Measurements from ENCODE around the gene CCDC93.
A peak's percentile ranks its signal among the peaks of the same experiment; 100 is the strongest.

The CCDC93 gene

DNA sequence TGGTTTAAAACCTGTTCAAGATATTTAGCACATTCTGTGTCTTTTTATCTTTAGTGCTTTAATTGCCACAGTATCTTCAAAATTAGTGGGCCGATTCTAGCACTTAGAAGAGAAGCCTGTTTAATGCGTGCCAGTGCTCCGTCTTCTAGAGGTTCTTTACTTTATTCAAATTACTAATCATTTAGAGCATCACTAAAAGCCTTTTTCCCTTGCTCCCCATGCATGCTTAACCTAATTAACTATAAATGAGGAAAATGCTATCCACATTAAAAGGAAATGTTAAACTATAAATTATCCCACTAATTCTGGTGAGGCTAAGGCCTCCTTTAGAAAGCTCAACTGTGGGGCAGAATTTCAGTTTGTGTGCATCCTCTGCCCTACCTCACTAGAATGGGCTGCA is 42.9 kb upstream of the CCDC93 start:
- in situ Hi-C loops (cut with MboI; ENCODE audit: low sequenced_read_pairs, unreplicated experiment) = no loop called here

DNA sequence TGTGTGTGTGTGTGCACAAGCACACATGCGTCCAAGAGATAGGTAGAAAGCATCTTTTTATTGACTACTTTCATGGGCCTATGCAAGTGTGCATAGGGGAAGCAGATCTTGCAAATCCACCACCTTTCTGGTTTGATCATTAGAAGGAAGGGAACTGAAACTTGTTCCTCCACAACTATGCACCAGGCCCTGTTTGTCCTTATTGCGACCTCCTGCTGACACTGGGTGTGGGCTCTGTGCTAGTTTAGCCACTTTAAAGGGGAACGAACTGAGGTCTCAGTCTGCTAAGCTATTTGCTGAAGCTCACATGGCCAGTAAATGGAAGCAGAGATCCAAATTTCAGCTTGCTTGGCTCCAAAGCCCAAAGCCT is 42.3 kb upstream of the CCDC93 start:
- in situ Hi-C loops (cut with MboI; ENCODE audit: low sequenced_read_pairs, unreplicated experiment) = no loop called here
- TF ChIP-seq, protein P1, sequence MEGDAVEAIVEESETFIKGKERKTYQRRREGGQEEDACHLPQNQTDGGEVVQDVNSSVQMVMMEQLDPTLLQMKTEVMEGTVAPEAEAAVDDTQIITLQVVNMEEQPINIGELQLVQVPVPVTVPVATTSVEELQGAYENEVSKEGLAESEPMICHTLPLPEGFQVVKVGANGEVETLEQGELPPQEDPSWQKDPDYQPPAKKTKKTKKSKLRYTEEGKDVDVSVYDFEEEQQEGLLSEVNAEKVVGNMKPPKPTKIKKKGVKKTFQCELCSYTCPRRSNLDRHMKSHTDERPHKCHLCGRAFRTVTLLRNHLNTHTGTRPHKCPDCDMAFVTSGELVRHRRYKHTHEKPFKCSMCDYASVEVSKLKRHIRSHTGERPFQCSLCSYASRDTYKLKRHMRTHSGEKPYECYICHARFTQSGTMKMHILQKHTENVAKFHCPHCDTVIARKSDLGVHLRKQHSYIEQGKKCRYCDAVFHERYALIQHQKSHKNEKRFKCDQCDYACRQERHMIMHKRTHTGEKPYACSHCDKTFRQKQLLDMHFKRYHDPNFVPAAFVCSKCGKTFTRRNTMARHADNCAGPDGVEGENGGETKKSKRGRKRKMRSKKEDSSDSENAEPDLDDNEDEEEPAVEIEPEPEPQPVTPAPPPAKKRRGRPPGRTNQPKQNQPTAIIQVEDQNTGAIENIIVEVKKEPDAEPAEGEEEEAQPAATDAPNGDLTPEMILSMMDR (IDR thresholded peaks at IDR 0.05; ENCODE audit: borderline replicate concordance, control extremely low read depth, extremely low read depth, insufficient read depth, missing control alignments) = no peak
- DNase-seq (ENCODE audit: low spot score) = peak; percentile 22

More for the DNA sequence above, 42.9 kb upstream of the CCDC93 start:
- DNase-seq (ENCODE audit: low spot score) = no peak
- TF ChIP-seq, protein P1 (IDR thresholded peaks at IDR 0.05; ENCODE audit: borderline replicate concordance, control extremely low read depth, extremely low read depth, insufficient read depth, missing control alignments) = no peak

DNA sequence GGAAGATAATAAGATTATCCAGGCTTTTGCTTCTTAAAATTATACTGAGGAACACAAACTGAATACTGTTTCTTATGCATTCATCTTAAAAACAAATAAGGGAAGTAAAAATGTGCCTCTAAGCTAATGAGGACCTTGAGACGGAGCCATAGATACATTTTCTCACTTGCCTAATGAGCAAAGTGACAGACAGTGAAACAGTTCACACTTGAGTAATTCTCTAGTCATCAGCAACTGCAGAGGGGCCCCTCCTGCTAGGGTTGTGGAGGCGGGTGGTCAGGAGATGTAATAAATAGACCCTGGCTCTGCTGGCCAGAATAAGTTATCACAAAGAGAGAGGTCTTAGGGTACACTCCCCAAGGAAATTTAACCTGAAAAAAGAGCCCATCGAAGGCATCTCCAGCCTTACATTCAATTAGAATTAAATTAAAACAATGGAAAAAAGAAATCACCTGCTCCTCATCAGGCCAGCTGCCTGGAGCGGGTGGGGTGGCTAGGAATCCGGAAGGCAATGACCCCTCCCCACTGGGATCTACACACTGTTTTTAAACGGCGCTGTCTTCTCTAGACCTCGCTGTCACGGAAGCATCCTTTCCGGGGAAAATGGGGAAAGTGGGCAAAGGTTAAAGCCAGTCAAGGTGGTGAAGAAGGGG is 41.8 kb upstream of the CCDC93 start:
- in situ Hi-C loops (cut with MboI; ENCODE audit: low sequenced_read_pairs, unreplicated experiment) = no loop called here
- DNase-seq (ENCODE audit: low spot score) = peak; percentile 17
- TF ChIP-seq, protein P1 (IDR thresholded peaks at IDR 0.05; ENCODE audit: borderline replicate concordance, control extremely low read depth, extremely low read depth, insufficient read depth, missing control alignments) = no peak

DNA sequence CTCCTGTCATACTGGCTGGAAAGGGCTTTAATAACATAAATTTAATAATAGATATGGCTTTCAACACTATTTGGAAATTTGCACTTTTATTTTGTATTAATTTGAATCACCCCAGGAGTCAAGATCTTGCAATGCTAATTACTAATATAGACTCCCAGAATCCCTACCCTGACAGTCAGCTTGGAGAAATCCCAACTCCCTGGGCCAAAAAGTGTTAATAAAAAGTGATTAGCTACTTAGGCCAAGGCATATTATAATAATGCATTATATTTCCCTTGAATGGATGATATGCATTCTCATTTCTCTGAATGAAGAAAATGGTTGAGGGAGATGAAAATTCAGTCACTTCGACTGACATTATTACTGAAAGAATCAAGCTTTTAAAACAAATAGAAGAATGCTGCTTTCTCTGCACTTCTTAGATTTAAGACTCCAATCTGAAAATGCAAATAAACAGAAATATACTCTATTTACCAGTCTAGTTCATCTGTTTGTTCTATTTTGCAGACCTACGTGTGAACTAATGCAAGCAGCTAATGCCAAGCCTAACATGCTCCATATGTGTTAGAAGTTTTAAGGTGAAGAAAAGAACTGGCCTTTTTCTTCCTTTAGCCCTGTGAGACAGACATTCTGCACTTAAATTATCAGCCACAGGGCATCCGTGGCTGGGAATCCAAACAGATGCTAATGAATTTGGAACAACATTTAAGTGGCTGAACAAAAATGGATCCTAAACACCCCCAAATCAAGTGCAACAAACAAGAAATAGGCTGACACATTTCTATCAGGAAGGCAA is 40.5 kb upstream of the CCDC93 start:
- TF ChIP-seq, protein P1 (IDR thresholded peaks at IDR 0.05; ENCODE audit: borderline replicate concordance, control extremely low read depth, extremely low read depth, insufficient read depth, missing control alignments) = no peak
- in situ Hi-C loops (cut with MboI; ENCODE audit: low sequenced_read_pairs, unreplicated experiment) = no loop called here
- no peak for DNase-seq (ENCODE audit: low spot score)

DNA sequence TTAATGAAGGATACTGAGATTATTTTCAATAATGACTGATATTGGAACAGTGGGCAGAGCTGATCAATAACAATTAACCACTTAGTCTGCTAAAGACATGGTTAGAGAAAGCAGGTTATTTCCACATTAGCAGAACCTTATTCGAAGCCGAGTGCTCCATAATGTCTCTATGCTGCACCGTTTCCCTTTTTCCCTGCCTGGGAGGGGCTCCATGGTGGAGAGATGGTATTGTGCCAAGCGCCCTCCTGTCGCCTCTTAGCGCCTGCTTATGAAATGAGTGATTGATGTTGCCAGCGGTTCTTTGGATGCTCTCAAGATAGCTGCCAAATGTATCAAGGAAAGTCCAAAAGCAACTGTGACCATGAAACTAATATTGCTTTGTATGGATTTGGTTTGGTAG is 39.8 kb upstream of the CCDC93 start:
- TF ChIP-seq, protein P1 (IDR thresholded peaks at IDR 0.05; ENCODE audit: borderline replicate concordance, control extremely low read depth, extremely low read depth, insufficient read depth, missing control alignments) = no peak
- no peak for DNase-seq (ENCODE audit: low spot score)
- in situ Hi-C loops (cut with MboI; ENCODE audit: low sequenced_read_pairs, unreplicated experiment) = no loop called here

DNA sequence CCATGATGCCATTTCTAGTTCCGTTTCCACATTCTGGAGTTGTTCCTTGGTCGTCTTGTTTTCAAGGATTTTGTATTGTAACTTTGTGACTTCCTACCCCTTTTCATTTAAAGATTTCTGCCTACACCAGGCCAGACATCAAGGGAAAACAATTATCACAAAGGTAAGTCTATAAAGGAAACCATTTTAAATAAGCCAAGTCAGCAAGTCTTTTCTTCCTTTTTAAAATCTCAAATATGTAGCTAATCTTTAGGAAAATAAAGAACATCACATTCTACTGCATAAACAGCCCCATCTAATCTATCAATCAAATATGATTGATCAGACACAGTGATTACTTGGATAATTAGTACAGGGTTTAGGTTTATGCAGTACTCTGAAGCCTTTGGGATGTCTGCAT is 38.6 kb upstream of the CCDC93 start:
- DNase-seq (ENCODE audit: low spot score) = no peak
- in situ Hi-C loops (cut with MboI; ENCODE audit: low sequenced_read_pairs, unreplicated experiment) = no loop called here
- TF ChIP-seq, protein P1 (IDR thresholded peaks at IDR 0.05; ENCODE audit: borderline replicate concordance, control extremely low read depth, extremely low read depth, insufficient read depth, missing control alignments) = no peak
